ENCODE data around the gene FCHSD2. TPM values are rescaled to one million over a fixed set of nuclear protein-coding genes. Genes with fewer than 3 reads are reported as not detected.
"Not testable (repeated sequence)": the region's sequence is repeated elsewhere in the genome, so short reads cannot be mapped to it uniquely, and the experiment has no call there.

The FCHSD2 gene
- polyA plus RNA-seq, 4 donors = 2.0 to 25.1 (median 7.9) TPM

DNA sequence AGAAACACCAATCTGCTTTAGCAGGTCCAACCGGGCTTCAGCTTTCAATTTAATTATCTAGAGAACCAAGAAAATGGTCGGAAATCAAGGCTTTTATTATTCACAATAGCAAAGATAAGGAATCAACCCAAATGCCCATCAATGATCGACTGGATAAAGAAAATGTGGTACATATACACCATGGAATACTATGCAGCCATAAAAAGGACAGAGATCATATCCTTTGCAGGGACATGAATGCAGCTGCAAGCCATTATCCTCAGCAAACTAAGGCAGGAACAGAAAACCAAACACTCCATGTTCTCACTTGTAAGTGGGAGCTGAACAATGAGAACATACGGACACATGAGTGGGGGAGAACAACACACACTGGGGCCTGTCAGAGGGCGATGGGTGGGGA, 274.1 kb downstream of the FCHSD2 start:
- Histone ChIP-seq H3K27ac (ENCODE audit: low read depth in 1 of 3, low read length in 2 of 3) (no peak overlapping the region), H3K4me3 (ENCODE audit: low read depth in 1 of 3, low read length in 3 of 3) (no peak overlapping the region), H3K4me1 (ENCODE audit: control insufficient read depth in 3 of 3, insufficient read depth in 2 of 3, low read depth in 1 of 3, low read length in 2 of 3) (peaks cover 0 to 12% (median 0%) of the 10 kb centered on the region in 3 donors), H3K27me3 (ENCODE audit: control insufficient read depth in 3 of 3, insufficient read depth in 3 of 3, low read length in 3 of 3) (no peaks in the 10 kb centered on the region), H3K36me3 (ENCODE audit: control insufficient read depth in 3 of 3, insufficient read depth in 2 of 3, low read depth in 1 of 3, low read length in 3 of 3) (peaks cover 0 to 2% (median 0%) of the 10 kb centered on the region in 3 donors), H3K9me3 (ENCODE audit: control insufficient read depth in 2 of 2, insufficient read depth in 1 of 2, low read depth in 1 of 2, low read length in 1 of 2) (no peaks in the 10 kb centered on the region)
- FAIRE-seq (no peak), DNase-seq (no peak)
- 96 to 98% (median 98%) methylated on average over 5 of the region's 5 CpGs for WGBS, 3 donors

DNA sequence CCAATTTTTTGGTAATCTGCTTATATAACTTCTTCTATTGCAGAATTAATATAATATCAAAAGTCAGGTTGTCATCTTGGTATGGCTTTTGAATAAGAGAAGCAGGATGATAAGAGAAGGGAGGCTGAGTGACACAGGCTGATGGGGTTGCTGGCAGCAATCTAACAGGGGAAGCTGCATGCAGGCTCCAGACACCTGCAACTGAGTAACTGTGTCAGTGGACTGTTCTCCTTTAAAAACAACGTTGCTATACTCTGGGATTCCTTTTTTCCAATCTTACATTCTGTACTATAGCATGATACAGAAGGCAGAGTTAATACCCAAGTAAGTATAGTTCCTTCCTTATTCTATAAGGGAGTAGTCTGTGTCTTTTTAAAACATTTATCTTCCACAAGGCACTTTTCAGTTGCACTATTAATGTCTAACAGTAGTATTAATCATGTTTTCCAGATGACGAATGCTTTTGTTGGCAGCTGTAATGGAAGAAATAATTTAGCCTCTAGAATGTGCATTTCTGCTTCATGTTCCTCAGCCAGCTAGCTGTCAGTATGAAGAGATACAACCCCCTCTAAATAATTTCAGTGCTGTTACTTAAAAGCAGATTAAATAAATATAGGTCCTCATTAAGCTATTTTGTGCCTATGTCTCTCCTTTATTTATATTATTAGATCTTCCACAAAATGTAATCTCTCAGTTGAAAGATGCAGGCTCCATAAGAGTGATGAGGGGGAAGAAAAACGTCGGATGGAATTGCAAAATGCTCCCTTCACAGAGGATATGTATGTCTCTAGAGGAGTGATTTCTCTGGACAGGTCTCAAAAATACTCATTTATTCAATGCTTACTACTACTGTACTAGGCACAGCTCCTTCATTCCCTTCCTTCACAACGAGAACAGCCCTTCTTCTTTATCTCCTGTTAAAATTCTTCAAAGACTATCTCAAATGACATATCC, 277.1 kb downstream of the FCHSD2 start:
- Histone ChIP-seq H3K4me1 (ENCODE audit: control insufficient read depth in 3 of 3, insufficient read depth in 2 of 3, low read depth in 1 of 3, low read length in 2 of 3) (peaks cover 0 to 6% (median 0%) of the 10 kb centered on the region in 3 donors), H3K9me3 (ENCODE audit: control insufficient read depth in 2 of 2, insufficient read depth in 1 of 2, low read depth in 1 of 2, low read length in 1 of 2) (no peaks in the 10 kb centered on the region), H3K36me3 (ENCODE audit: control insufficient read depth in 3 of 3, insufficient read depth in 2 of 3, low read depth in 1 of 3, low read length in 3 of 3) (peaks cover 0 to 4% (median 0%) of the 10 kb centered on the region in 3 donors), H3K27me3 (ENCODE audit: control insufficient read depth in 3 of 3, insufficient read depth in 3 of 3, low read length in 3 of 3) (no peaks in the 10 kb centered on the region), H3K4me3 (ENCODE audit: low read depth in 1 of 3, low read length in 3 of 3) (no peak overlapping the region), H3K27ac (ENCODE audit: low read depth in 1 of 3, low read length in 2 of 3) (no peak overlapping the region)
- FAIRE-seq (no peak), DNase-seq (no peak)
- WGBS, 3 donors = 42 to 74% (median 65%) methylated on average over 5 of the region's 5 CpGs

DNA sequence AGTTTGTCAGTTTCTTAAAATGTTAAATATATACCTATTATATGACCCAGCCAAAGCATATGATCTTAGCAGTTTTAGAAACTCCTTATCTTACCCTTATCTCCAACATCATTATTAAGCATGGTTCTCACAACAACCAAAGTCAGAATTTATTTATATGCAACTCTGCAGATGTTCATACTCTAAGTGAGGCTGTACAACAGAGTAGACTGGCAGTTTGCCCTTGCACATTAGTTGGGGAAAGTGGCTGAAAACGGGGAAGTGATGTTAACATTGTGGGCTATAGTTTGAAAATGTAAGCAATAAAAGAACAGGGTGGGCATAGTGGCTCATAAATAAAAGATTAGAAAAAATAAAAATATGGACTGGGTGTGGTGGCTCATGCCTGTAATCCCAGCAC, 278.2 kb downstream of the FCHSD2 start:
- H3K27me3 ChIP-seq (ENCODE audit: control insufficient read depth in 3 of 3, insufficient read depth in 3 of 3, low read length in 3 of 3) = no peaks in the 10 kb centered on the region
- H3K4me1 ChIP-seq (ENCODE audit: control insufficient read depth in 3 of 3, insufficient read depth in 2 of 3, low read depth in 1 of 3, low read length in 2 of 3) = no peaks in the 10 kb centered on the region
- H3K27ac ChIP-seq (ENCODE audit: low read depth in 1 of 3, low read length in 2 of 3) = no peak overlapping the region
- 51 to 74% (median 72%) methylated on average over 1 of the region's 1 CpG for WGBS, 3 donors
- no peaks in the 10 kb centered on the region for H3K9me3 ChIP-seq (ENCODE audit: control insufficient read depth in 2 of 2, insufficient read depth in 1 of 2, low read depth in 1 of 2, low read length in 1 of 2)
- H3K36me3 ChIP-seq (ENCODE audit: control insufficient read depth in 3 of 3, insufficient read depth in 2 of 3, low read depth in 1 of 3, low read length in 3 of 3) = peaks cover 0 to 5% (median 0%) of the 10 kb centered on the region in 3 donors
- DNase-seq (no peak), FAIRE-seq (no peak)
- H3K4me3 ChIP-seq (ENCODE audit: low read depth in 1 of 3, low read length in 3 of 3) = no peak overlapping the region

DNA sequence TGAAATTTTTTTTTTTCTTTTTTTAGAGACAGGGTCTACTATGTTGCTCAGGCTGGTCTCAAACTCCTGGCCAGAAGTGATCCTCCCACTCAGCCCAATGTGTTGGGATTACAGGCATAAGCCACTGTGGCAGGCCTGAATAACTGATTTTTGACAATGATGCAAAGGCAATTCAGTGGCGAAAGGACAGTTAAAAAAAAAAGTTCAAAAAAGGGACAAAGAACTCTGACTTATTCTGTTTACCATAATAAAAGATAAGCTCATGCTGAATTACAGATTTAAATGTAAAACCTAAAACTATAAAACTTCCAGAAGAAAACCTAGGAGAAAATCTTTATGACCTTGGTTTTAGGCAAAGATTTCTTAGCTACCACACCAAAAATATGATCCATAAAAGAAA, 279.0 kb downstream of the FCHSD2 start:
- Histone ChIP-seq H3K36me3 (ENCODE audit: control insufficient read depth in 3 of 3, insufficient read depth in 2 of 3, low read depth in 1 of 3, low read length in 3 of 3) (peaks cover 0 to 5% (median 0%) of the 10 kb centered on the region in 3 donors), H3K4me3 (ENCODE audit: low read depth in 1 of 3, low read length in 3 of 3) (no peak overlapping the region), H3K4me1 (ENCODE audit: control insufficient read depth in 3 of 3, insufficient read depth in 2 of 3, low read depth in 1 of 3, low read length in 2 of 3) (no peaks in the 10 kb centered on the region), H3K27ac (ENCODE audit: low read depth in 1 of 3, low read length in 2 of 3) (no peak overlapping the region), H3K9me3 (ENCODE audit: control insufficient read depth in 2 of 2, insufficient read depth in 1 of 2, low read depth in 1 of 2, low read length in 1 of 2) (no peaks in the 10 kb centered on the region), H3K27me3 (ENCODE audit: control insufficient read depth in 3 of 3, insufficient read depth in 3 of 3, low read length in 3 of 3) (no peaks in the 10 kb centered on the region)
- 90 to 100% (median 97%) methylated on average over 1 of the region's 1 CpG for whole genome bisulfite sequencing, 3 donors
- DNase-seq = no peak
- no peak for FAIRE-seq

DNA sequence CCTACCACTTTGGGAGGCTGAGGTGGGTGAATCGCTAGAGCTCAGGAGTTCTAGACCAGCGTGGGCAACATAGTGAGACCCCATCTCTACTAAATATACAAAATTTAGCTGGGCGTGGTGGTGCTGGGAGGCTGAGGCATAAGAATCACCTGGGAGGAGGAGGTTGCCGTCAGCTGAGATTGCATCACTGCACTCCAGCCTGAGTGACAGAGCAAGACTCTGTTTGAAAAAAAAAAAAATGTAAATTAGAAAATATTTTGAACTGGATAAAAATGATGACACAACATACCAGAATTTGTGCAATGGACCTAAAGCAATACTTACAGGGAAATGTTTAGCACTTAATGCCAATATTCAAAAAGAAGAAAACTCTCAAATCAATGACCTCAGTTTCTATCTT, 281.5 kb downstream of the FCHSD2 start:
- Histone ChIP-seq H3K27me3 (ENCODE audit: control insufficient read depth in 3 of 3, insufficient read depth in 3 of 3, low read length in 3 of 3) (no peaks in the 10 kb centered on the region), H3K4me3 (ENCODE audit: low read depth in 1 of 3, low read length in 3 of 3) (no peak overlapping the region), H3K36me3 (ENCODE audit: control insufficient read depth in 3 of 3, insufficient read depth in 2 of 3, low read depth in 1 of 3, low read length in 3 of 3) (peaks cover 0 to 5% (median 0%) of the 10 kb centered on the region in 3 donors), H3K27ac (ENCODE audit: low read depth in 1 of 3, low read length in 2 of 3) (no peak overlapping the region), H3K9me3 (ENCODE audit: control insufficient read depth in 2 of 2, insufficient read depth in 1 of 2, low read depth in 1 of 2, low read length in 1 of 2) (no peaks in the 10 kb centered on the region), H3K4me1 (ENCODE audit: control insufficient read depth in 3 of 3, insufficient read depth in 2 of 3, low read depth in 1 of 3, low read length in 2 of 3) (peaks cover 0 to 10% (median 0%) of the 10 kb centered on the region in 3 donors)
- DNase-seq (no peak), FAIRE-seq (no peak)
- 93 to 96% (median 96%) methylated on average over 4 of the region's 4 CpGs for WGBS, 3 donors

DNA sequence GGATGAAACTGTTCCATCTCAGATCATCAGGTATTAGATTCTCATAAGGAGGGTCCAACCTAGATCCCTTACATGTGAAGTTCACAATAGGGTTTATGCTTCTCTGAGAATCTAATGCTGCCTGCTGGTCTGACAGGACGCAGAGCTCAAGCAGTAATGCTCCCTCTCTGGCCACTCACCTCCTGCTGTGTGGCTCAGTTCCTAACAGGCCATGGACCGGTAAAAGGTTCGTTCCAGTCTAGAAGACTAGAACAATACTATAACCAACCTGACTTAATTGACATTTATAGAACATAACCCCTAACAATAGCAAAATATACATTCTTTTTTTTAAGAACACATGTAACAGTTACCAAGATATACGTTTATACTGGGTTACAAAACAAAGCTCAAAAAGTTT, 282.1 kb downstream of the FCHSD2 start:
- Histone ChIP-seq H3K9me3 (ENCODE audit: control insufficient read depth in 2 of 2, insufficient read depth in 1 of 2, low read depth in 1 of 2, low read length in 1 of 2) (no peaks in the 10 kb centered on the region), H3K36me3 (ENCODE audit: control insufficient read depth in 3 of 3, insufficient read depth in 2 of 3, low read depth in 1 of 3, low read length in 3 of 3) (peaks cover 0 to 5% (median 0%) of the 10 kb centered on the region in 3 donors), H3K27ac (ENCODE audit: low read depth in 1 of 3, low read length in 2 of 3) (no peak overlapping the region), H3K4me3 (ENCODE audit: low read depth in 1 of 3, low read length in 3 of 3) (no peak overlapping the region), H3K27me3 (ENCODE audit: control insufficient read depth in 3 of 3, insufficient read depth in 3 of 3, low read length in 3 of 3) (no peaks in the 10 kb centered on the region), H3K4me1 (ENCODE audit: control insufficient read depth in 3 of 3, insufficient read depth in 2 of 3, low read depth in 1 of 3, low read length in 2 of 3) (peaks cover 0 to 10% (median 0%) of the 10 kb centered on the region in 3 donors)
- DNase-seq (no peak), FAIRE-seq (no peak)
- WGBS, 3 donors = 94 to 96% (median 96%) methylated on average over 4 of the region's 4 CpGs

DNA sequence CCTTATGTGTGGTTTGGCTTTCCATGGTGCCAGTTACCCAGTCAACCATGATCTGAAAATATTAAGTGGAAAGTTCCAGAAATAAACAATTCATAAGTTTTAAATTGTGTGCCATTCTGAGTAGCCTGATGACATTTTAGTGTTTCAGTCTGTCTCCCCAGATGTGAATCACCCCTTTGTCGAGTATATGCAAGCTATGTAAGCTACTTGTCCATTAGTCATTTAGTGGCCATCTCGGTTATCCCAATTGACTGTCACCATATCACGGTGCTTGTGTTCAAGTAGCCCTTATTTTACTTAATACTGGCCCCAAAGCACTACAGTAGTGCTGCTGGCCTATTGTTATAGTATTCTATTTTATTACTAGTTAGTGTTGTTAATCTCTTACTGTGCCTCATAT, 283.0 kb downstream of the FCHSD2 start:
- Histone ChIP-seq H3K27me3 (ENCODE audit: control insufficient read depth in 3 of 3, insufficient read depth in 3 of 3, low read length in 3 of 3) (no peaks in the 10 kb centered on the region), H3K9me3 (ENCODE audit: control insufficient read depth in 2 of 2, insufficient read depth in 1 of 2, low read depth in 1 of 2, low read length in 1 of 2) (no peaks in the 10 kb centered on the region), H3K36me3 (ENCODE audit: control insufficient read depth in 3 of 3, insufficient read depth in 2 of 3, low read depth in 1 of 3, low read length in 3 of 3) (peaks cover 0 to 7% (median 0%) of the 10 kb centered on the region in 3 donors), H3K27ac (ENCODE audit: low read depth in 1 of 3, low read length in 2 of 3) (no peak overlapping the region), H3K4me1 (ENCODE audit: control insufficient read depth in 3 of 3, insufficient read depth in 2 of 3, low read depth in 1 of 3, low read length in 2 of 3) (peaks cover 0 to 10% (median 0%) of the 10 kb centered on the region in 3 donors), H3K4me3 (ENCODE audit: low read depth in 1 of 3, low read length in 3 of 3) (no peak overlapping the region)
- 93 to 94% (median 94%) methylated on average over 3 of the region's 3 CpGs for WGBS, 3 donors
- no peak for FAIRE-seq
- no peak for DNase-seq

DNA sequence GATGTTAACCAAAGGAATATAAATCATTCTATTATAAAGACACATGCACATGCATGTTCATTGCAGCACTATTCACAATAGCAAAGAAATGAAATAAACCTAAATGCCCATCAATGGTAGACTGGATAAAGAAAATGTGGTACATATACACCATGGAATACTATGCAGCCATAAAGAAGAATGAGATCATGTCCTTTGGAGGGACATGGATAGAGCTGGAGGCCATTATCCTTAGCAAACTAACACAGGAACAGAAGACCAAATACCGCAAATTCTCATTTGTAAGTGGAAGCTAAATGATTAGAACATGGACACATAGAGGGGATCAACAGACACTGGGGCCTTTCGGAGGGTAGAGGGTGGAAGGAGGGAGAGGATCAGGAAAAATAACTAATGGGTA, 283.9 kb downstream of the FCHSD2 start:
- not testable (repeated sequence) for H3K9me3 ChIP-seq (ENCODE audit: control insufficient read depth in 2 of 2, insufficient read depth in 1 of 2, low read depth in 1 of 2, low read length in 1 of 2); H3K36me3 ChIP-seq (ENCODE audit: control insufficient read depth in 3 of 3, insufficient read depth in 2 of 3, low read depth in 1 of 3, low read length in 3 of 3); DNase-seq; H3K4me1 ChIP-seq (ENCODE audit: control insufficient read depth in 3 of 3, insufficient read depth in 2 of 3, low read depth in 1 of 3, low read length in 2 of 3); H3K27me3 ChIP-seq (ENCODE audit: control insufficient read depth in 3 of 3, insufficient read depth in 3 of 3, low read length in 3 of 3); H3K27ac ChIP-seq (ENCODE audit: low read depth in 1 of 3, low read length in 2 of 3); H3K4me3 ChIP-seq (ENCODE audit: low read depth in 1 of 3, low read length in 3 of 3); FAIRE-seq
- 96 to 100% (median 100%) methylated on average over 2 of the region's 2 CpGs for WGBS, 3 donors
